ENCODE results near the gene AKNAD1.
A peak's percentile ranks its signal among the peaks of the same experiment; 100 is the strongest.

Gene AKNAD1

DNA sequence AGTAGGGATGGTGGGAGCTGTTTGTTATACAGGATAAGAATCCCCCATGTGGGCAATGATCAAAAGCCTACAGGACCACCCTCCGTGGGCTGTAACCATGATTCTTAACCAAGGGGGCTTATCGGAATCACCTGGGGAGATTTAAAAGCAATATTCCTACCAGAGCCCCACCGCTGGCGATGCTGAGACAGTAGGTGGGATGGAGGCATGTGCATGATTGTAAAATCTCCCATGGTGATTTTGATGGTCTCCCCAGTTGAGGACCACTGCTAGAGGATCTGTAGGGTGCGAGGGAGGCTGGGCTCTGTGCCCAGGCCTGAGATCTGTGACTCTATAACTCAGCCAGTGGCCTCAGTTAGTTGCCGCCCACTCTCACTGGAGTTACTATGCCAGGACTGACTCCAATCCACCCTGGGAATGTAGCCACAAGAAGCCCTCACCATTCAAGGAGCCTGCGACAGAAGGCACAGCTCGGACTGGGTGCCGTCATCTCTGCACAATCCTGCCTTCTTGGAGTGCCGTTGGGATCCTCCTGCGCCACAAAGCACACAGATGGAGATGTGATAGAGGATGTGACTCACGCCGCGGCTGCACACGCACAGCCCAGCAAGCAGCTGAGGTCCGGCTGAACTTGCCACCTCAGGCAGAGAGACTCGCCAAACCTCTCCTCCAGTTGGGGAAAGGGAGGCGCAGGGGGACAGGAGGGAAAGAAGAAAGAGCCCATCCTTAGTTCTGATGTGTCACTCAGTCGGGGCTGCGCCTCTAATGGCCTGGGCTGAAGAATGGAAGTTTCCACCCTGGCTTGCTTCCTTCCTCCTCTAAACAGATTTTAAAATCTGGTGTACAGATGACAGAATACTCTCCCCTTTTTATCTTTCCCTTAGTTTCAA is 26.5 kb downstream of the AKNAD1 start:
- no peak for DNase-seq (ENCODE audit: low read depth, low spot score)

DNA sequence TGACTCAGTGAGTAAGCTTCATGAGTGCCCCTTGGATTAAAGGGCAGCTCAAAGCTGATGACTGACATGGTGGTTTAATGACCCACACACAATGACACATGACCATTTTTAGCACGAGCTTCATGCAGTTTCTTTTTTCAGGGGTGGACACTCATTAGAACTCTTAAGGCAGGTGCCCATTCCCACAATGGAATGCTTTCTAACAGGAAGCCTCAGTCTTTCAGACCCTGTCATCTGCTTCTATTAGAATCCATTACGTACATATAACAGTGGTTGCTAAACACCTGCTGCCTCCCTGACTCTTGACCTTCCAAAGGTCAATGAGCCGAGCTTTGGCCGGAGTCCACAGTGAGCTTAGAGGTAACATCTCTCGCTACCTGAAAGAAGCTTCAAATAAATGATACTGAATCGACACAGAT is 27.4 kb downstream of the AKNAD1 start:
- DNase-seq (ENCODE audit: low read depth, low spot score) = no peak

DNA sequence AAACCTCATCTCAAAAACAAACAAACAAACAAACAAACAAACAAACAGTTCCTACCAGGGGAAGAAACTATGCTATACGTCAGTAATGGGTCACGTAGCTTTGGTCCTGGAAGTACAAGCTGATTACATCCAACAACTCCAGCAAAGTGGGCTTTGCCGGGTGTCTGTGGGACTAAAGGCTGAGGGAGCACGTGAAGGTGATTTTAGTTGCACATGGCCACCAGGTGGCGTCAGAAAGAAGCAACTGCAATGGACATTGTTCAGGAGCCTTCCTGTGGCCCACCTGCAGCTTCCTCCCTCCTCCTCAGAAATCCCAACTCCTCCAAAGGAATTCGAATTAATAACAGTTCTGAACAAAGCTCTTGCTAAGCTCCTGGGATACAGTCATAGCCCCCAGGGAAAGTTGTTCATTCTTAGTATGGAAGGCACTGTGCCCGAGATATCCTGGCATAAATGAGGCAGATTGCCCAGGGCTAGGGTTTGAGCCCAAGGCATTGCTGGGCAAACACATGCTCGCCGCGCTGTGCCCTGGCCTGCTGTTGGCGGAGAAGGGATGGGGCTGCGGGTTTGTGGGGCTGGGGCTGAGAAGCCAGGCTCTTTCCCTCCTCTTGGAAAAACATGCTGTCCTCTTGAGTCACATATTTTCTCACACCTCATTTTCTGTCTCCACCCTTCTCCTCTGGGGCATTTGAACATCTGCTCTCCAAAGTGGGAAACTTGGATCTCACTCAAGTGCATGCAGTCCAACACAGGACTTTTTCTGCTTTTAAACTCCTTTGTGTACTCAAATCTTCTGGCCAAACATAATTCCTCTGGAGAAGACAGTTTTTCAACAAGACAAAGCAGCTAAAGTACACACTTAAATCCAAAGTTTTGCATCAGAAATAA is 28.6 kb downstream of the AKNAD1 start:
- peak; percentile 32 for DNase-seq (ENCODE audit: low read depth, low spot score)

DNA sequence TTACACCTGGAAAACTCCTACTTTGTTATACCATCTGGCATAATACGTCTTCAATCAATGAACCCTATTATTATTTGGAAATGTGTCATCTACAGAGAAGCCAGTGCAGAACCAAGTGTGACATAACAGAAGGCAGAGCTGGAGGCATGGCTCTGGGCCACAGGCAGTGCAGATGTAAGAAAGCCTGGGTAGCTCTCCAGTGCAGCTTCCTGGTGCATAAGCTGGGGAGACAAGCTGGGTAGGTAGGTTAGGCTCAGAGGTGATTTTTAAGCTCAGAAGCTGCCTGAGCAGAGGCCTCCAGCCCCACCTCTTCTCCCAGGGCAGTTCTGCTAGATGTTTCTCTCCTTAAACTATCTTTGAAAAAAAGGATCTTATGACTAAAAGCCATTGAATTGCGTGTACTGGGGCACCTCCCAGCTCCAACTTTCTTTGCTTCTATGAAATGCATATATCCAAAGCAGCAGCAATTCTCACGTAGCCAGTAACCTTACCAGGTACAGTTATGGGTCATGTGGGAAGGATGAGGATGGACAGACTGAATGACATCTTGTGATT is 30.7 kb downstream of the AKNAD1 start:
- DNase-seq (ENCODE audit: low read depth, low spot score) = no peak

DNA sequence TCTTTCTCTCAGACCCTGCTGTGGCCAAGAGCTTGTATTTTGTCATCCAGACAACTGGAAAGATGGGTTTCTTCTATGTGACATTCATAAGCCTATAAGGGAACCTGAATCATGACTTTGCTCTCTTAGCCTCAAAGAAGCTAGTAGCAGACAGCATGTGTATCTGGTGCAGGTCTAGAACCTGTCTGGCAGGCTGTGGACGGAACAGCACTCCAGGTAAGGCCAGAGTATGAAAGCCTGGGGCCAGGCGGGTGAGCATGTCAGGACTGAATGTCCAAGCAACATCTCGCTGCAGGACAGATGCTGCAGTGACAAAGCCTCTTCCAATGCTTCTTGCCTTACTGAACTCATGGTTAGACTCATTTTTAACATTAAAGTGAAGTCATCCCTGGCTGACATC is 32.8 kb downstream of the AKNAD1 start:
- DNase-seq (ENCODE audit: low read depth, low spot score) = no peak

DNA sequence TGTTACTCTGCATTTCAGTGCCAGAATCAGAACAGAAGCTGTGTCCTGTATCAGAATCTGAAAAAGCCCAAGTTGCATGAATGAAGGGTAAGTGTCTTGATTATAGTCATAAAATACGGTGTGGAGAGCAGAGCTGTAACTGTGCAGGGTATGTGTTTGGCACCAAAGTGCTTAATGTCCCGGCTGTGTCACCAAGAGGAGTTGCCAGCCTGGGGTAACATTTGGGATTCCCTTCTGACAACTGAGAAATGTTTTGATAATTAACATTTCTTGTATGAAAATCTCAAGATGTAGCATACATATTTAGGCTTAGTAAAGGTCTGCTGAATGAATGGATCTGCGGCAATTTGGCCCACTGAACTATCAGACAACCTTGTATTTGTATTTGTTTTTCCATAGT is 33.3 kb downstream of the AKNAD1 start:
- DNase-seq (ENCODE audit: low read depth, low spot score) = no peak

DNA sequence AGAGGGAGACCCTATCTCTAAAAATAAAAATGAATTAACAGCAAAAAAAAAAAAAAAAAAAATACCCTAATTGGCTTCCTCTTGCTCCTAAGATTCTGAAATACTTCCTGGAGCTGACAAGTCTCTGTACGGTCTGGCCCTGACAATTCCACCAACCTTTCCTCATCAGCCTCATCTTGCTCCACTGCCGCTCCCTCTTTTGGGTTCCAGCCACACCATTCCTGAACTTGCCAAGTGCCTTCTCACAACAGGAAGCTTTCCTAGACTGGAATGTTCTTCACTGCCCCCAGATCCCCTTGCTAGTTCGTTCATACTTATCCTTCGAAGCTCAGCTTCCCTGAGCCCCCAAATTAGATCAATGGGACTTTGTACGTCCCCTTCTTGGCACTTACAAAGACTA is 37.0 kb downstream of the AKNAD1 start:
- no peak for DNase-seq (ENCODE audit: low read depth, low spot score)

DNA sequence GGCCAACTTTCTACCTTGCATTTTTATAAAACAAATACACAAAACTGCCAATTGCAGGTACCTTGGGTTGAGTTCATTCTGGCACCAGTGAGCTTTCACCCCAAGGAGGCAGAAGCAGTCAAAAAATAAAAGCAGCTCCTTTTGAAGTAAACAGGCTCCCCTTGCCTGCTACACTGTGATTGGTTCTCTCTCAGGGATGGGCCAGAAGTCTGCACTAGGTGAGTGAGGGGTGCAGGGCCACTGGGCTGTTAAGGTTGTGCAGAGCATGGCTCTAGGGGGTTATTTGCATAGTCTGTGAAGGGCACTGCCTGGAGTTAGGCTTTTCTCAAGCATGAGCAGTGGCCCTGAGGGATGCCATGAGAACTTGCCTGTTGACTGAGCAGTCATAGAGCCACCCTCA is 39.1 kb downstream of the AKNAD1 start:
- DNase-seq (ENCODE audit: low read depth, low spot score) = no peak

DNA sequence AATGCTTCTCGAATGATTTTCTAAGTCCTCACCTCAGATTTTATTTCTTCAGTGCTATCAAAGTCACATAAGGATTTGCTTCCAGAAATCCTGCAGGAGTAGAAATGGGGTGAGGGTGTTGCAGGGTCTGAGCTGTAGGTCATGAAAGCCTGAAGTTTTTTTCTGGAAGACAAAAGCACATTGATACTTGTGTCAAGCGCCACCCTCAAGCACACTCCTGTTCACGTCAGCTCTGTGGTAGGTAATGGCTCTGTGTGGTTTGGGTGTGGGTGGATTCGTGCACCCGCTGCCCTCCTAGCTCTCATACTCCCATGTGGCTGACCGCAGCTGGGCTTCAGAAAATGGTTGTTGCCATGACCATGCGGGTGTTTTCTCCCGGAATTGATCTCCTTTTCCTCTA is 39.9 kb downstream of the AKNAD1 start:
- DNase-seq (ENCODE audit: low read depth, low spot score) = no peak

DNA sequence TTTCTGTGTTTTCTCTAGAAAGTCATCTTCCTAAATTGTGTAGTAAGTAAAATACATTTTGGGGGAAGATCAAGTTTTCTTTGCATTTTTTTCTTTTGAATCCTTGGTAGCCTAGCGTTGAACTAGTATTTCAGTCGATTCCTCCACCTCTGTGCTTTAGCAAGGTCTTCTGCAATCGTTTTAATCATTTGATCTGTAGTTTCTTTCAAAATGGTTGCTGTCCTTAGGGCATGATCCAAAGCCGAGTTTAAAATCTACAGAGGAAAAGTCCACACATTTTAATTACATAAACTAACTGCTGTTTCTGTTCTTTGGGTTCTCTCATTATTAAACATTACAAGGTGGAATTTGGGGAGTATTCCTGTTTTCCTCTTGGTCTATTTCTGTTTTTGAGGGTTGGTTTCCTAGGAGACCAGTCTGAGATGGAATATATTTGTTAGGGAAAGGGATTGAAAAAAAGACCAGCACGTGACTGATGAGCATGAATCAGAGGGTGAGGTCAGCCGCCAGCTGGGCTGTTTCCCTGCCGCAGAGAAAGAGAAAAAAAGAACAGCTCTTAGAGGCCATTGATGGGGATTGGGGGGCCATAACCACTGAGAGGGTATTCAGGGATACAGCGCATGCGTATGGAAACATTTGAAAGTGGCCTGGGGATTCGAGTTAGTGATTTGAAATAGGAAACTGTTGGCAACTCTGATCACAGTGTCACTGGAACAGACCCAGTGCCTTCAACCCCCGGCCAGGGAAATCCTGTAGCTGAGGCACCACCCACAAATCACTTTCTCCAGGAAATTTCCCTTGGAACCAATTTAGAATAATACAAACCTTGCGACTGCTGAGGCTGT is 40.6 kb downstream of the AKNAD1 start:
- DNase-seq (ENCODE audit: low read depth, low spot score) = no peak

DNA sequence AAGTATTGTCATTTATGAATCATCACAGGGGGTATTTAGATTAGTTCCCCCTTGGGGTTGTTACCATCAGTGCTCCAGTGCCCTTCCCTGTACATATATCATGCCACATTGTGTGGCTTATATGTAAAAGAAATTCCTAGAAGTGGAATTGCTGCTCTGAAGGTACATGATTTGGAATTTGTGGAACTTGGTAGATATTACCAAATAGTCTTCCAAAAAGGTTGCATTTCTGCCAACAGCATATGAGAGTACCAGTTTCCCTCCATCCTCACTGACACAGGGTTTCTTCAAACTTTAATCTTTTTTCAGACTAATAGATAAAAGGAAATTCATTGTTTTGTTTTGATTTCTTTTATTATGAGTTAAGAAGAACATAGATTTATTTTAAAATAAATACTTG is 41.3 kb downstream of the AKNAD1 start:
- no peak for DNase-seq (ENCODE audit: low read depth, low spot score)

DNA sequence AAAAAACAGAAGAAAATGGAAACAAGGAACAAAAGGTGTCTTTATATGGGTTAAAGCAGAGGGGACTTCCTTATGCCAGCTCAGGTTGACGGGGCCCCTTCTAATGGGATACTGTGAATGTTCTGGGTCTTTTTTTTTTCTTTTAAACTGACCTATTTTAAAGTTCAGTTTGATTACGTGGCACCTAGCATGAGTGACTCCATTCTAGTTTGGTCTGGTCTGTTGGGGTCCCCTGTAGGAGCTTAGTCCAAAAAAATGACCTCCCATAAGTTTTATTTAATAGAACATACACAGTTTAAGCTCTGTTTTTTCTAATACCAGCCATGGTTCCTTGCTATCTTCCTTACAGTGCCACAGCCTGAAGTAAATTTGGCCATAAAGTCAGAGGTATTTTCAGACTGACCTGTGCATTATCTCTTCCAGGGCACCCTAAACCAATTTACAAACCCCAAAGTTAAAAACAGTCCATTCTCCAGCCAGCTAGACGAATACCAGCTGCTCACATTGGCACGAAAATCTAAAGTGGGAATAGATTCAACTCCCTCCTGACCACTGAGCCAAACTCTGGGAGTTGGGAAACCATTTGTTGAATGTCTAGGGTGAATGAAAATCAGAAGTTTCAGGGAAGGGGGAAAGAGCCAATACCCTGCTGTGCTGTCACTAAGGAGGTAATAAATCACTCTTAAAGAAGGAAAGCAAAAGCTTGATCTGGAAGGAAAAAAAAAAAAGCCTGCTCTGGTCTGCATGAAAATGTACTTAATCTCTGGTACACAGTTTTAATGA is 42.4 kb downstream of the AKNAD1 start:
- DNase-seq (ENCODE audit: low read depth, low spot score) = no peak

DNA sequence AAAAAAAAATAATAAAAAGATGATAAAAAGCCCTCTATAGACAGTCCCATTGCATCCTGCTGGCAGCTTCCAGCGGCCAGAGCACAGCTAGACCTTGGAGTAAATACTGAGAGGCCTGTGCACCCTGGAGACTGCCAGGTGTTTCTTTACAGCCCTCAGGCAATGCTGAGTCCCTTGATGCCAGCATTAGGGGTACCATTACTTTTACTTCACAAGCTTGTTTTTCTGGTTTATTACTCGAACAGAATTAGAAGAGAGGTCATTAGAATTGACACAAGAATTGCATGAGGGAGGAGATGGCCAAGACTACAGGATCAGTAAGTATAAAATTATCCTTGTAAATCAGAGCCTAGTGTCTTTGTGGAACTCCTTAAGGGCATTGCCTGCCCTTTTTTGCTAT is 43.6 kb downstream of the AKNAD1 start:
- no peak for DNase-seq (ENCODE audit: low read depth, low spot score)

DNA sequence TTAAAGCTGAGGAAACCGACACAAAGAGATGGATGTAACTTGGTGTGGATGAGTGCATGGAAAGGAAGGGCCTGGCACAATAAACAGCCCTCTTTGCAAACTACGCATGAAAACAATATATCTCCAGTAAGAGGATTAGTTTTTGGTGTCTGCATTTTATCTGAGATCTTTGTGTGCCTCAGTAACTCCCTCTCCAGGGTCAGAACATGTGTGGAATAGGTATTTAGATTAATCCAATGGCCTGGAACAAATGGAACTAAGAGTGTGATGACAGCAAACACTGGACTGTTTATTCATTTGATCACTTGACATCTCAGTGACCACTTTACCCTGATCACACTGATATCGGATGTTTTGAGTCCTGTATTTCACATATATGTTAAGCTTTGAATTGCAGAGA is 45.3 kb downstream of the AKNAD1 start:
- DNase-seq (ENCODE audit: low read depth, low spot score) = no peak

DNA sequence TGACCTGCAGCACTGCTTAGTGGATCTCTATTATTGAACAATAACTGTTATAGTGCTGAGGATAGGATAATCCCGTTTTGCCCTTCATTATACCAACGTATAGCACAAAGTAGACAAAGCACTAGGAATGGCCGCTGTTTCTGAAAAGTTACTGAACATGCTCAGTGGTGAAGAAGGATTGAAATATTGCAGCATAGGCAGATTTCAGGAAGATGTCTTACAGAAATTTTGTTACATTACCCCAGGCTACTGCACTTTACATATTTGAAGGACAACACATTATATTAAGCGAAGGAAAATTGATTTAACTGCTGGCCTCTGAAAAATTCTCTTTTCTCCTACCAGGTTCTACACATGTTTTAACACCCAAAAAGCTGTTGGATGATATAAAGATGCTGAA is 48.5 kb downstream of the AKNAD1 start:
- DNase-seq (ENCODE audit: low read depth, low spot score) = no peak

DNA sequence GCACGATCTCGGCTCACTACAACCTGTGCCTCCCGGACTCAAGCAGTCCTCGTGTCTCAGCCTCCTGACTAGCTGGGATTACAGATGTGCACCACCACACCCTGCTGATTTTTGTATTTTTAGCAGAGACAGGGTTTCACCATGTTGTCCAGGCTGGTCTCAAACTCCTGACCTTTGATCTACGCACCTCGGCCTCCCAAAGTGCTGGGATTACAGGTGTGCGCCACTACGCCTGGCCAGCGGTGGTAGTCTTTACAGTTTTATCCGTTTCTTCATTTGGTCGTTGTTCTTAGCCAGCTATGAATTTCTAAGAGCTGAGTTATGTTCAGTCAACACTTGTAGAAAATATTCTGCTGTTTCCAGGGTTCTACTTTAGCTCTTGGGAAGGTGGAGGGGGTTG is 53.3 kb downstream of the AKNAD1 start:
- no peak for DNase-seq (ENCODE audit: low read depth, low spot score)

DNA sequence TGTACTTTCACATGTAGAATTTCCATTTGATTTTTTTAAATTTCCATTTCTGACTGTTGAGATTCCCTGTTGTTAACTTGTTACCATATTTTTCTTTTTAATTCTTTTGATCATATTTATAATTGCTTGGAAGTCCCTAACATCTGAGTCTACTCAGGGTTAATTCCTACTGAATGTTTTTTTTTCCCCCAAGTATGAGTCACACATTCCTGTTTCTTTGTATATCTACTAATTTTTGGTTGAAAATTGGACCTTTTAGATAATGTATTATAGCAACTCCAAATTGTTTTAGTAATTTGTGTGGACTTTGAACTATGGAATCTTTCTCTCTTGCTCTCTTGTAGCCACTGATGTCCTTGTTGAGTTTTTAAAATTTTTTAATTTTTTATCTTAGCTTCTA is 55.8 kb downstream of the AKNAD1 start:
- DNase-seq (ENCODE audit: low read depth, low spot score) = no peak

DNA sequence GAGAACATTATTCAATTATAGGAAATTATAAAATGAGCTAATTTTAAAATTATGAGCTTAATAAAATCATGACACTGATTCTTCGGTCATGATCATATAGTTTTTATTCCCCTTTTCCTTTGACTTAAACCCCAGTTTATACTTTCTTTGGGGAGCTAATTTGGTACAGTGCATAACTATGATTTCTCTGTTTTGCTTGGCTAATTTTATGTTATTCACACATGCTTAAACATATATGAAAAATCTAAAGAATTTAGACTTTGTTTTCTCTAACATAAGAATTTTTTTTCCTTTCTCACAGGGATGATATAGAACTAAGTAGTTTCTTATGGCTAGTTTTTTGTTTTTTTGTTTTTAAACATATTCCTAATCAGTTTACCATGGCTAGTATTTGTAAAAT is 57.9 kb downstream of the AKNAD1 start:
- no peak for DNase-seq (ENCODE audit: low read depth, low spot score)

DNA sequence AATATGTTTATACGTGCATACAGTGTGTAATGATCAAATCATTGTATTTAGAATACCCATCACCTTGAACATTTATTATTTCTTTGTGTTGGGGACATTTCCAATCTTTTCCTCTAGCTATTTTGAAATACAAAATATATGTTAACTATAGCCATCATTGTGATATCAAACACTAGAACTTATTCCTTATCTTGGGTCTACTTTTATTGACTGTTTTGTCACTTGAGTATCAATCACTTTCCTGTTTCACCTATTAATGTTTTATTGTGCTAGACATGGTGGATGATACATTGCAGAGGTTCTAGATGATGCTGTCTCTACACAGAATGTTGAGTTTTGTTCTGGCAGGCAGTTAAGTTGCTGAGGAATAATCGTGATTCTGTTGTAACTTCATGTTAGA is 64.5 kb downstream of the AKNAD1 start:
- DNase-seq (ENCODE audit: low read depth, low spot score) = no peak

DNA sequence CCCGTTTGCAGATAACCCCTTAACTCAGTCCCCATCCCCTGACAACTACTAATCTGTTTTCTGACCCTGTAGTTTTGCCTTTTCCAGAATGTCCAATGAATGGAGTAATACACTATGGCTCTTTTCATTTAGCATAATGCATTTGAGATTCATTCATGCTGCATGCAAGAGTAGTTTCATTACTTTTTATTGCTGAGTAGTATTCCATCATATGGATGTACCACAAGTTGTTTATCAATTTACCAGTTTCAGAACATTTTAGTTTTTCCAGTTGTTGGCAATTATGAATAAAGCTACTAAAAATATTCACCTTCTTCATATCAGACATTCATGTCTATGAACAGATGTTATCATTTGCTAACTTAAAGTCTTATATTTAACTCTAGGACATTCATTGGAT is 65.1 kb downstream of the AKNAD1 start:
- DNase-seq (ENCODE audit: low read depth, low spot score) = no peak

DNA sequence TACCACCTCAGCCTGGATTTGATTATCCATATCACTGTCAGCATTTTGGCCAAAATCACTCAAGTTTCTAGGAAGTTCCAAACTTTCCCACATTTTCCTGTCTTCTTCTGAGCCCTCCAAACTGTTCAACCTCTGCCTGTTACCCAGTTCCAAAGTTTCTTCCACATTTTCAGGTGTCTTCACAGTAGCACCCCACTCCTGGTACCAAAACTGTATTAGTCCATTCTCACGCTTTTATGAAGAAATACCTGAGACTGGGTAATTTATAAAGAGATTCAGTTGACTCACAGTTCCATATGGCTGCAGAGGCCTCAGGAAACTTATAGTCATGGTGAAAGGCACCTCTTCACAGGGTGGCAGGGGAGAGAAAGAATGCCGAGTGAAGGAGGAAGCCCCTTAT is 71.0 kb downstream of the AKNAD1 start:
- no peak for DNase-seq (ENCODE audit: low read depth, low spot score)

All from activated naive CD8-positive, alpha-beta T cell treated with anti-CD3 and anti-CD28 coated beads, Interleukin-2, amount 50 U/mL, for 16 hours (primary cell).